ENCODE measurements around the gene LRFN3. TPM values are rescaled to one million over a fixed set of nuclear protein-coding genes. Genes with fewer than 3 reads are reported as not detected.

The LRFN3 gene
- total and polyA plus RNA-seq, 2 donors (not counting 1 experiment from before 2014, with no cell fraction given) = 2.2 to 2.6 TPM

DNA sequence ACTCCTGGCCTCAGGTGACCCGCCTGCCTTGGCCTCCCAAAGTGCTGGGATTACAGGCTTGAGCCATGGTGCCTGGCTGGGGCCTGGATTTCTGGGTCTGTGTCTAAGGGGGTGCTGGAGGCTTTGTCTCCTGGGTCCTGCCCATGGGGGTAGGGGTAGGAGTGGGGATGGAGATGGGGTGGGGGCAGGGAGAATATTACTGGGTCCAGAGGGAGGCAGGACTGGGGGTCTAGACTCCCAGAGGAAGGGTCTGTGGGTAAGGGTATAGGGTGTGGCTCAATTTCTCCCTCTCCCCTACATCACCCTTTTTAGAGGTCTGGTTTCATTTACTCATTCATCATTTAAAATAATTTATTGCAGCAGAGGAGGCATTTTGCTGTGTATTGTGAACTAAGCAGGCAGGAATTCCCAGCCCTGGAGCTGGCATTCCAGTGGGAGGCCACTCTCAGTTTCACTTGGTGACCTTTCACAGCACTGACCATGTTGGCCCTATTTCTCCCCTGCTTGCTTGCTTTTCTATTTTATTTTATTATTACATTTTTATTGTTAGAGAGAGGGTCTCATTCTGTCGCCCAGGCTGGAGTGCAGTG, 35.0 kb upstream of the LRFN3 start:
- TF ChIP-seq EZH2 (IDR thresholded peaks at IDR 0.05; ENCODE audit: low read length, missing control alignments) = no peak
- TF ChIP-seq, protein P1, sequence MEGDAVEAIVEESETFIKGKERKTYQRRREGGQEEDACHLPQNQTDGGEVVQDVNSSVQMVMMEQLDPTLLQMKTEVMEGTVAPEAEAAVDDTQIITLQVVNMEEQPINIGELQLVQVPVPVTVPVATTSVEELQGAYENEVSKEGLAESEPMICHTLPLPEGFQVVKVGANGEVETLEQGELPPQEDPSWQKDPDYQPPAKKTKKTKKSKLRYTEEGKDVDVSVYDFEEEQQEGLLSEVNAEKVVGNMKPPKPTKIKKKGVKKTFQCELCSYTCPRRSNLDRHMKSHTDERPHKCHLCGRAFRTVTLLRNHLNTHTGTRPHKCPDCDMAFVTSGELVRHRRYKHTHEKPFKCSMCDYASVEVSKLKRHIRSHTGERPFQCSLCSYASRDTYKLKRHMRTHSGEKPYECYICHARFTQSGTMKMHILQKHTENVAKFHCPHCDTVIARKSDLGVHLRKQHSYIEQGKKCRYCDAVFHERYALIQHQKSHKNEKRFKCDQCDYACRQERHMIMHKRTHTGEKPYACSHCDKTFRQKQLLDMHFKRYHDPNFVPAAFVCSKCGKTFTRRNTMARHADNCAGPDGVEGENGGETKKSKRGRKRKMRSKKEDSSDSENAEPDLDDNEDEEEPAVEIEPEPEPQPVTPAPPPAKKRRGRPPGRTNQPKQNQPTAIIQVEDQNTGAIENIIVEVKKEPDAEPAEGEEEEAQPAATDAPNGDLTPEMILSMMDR (conservative IDR thresholded peaks at IDR 0.05 in 1 of 2, IDR thresholded peaks at IDR 0.05 in 1 of 2; ENCODE audit: low read depth in 1 of 2, low read length in 2 of 2) = no peak
- Histone ChIP-seq H3K4me1 (ENCODE audit: control insufficient read depth, extremely low read depth, insufficient read depth, low read length) (peaks cover 13% of the 10 kb centered on the region), H3K79me2 (ENCODE audit: control insufficient read depth, insufficient read depth, low read length) (peaks cover 4% of the 10 kb centered on the region), H3K4me2 (ENCODE audit: extremely low read depth, insufficient read depth, low read length) (peak overlapping the region; percentile 45), H4K20me1 (ENCODE audit: control insufficient read depth, extremely low read depth, insufficient read depth, low read length) (no peaks in the 10 kb centered on the region), H3K36me3 (ENCODE audit: control insufficient read depth, insufficient read depth, low read length) (peaks cover 5% of the 10 kb centered on the region), H3K4me3 (replicated peaks in 1 of 4; ENCODE audit: control extremely low read depth in 1 of 4, insufficient read depth in 1 of 4, low read depth in 3 of 4, low read length in 4 of 4) (peak overlapping the region in 2 of 4 experiments; percentile 76 to 85), H3K9ac (ENCODE audit: insufficient read depth, low read length) (no peak overlapping the region), H2AFZ (ENCODE audit: low read length) (no peak overlapping the region), H3K27ac (ENCODE audit: insufficient read depth, low read length) (no peak overlapping the region), H3K27me3 (ENCODE audit: control insufficient read depth, insufficient read depth, low read length) (no peaks in the 10 kb centered on the region), H3K9me3 (ENCODE audit: control insufficient read depth, insufficient read depth, low read depth, low read length) (no peaks in the 10 kb centered on the region)
- DNase-seq (ENCODE audit: low read depth in 2 of 2) = peak in 1 of 2 donors; percentile 65

DNA sequence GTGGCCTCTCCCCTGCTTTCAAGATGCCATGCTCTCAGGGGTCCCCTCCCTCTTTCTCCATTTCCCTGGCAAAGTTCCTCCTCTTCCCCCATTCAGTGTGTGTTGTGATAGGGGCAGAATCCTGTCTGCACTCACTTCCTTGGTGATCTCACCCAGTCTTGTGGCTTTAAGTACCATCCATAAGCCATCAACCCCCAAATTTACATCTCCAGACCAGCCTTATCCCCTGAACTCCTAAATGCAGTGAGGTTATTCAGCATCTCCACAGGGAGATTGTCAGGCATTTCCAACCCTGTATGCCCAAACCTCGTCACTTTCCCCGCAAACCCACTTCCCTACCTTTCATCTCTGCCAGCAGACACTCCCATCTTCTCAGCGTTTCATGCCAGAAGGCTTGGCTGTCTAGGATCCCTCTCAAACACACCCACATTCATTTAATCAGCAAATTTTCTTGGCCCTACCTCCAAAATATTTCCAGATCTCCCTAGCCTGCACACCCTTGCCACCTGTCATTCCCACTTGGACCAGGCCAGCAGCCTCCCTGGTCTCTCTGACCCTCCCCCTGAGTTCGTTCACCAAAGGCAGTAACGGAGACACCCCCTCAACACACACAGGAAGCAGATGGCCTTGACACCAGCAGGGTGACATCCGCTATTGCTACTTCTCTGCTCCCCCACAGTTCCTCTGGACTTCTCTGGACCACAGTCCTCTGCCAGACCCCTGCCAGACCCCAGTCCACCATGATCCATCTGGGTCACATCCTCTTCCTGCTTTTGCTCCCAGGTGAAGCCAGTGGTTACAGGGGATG, 34.1 kb upstream of the LRFN3 start, which contains the start of gene HCST:
Gene HCST, plus strand, starts transcription at position 676 of the 808 bp plus-strand sequence. Its CDS starts 65 bp downstream, at position 741.
- peaks cover 4% of the 10 kb centered on the region for H3K79me2 ChIP-seq (ENCODE audit: control insufficient read depth, insufficient read depth, low read length)
- H3K9ac ChIP-seq (ENCODE audit: insufficient read depth, low read length) = no peak within 1 kb of the TSS
- no peaks in the 10 kb centered on the region for H4K20me1 ChIP-seq (ENCODE audit: control insufficient read depth, extremely low read depth, insufficient read depth, low read length)
- H3K4me3 ChIP-seq (replicated peaks in 1 of 4; ENCODE audit: control extremely low read depth in 1 of 4, insufficient read depth in 1 of 4, low read depth in 3 of 4, low read length in 4 of 4) = peak within 1 kb of the TSS in 3 of 4 experiments; percentile 19 to 27 (median 26)
- peak within 1 kb of the TSS; percentile 45 for H3K27ac ChIP-seq (ENCODE audit: insufficient read depth, low read length)
- H3K36me3 ChIP-seq (ENCODE audit: control insufficient read depth, insufficient read depth, low read length) = peaks cover 3% of the 10 kb centered on the region
- H3K9me3 ChIP-seq (ENCODE audit: control insufficient read depth, insufficient read depth, low read depth, low read length) = no peaks in the 10 kb centered on the region
- peak in 1 of 2 donors; percentile 75 for DNase-seq (ENCODE audit: low read depth in 2 of 2)
- H3K27me3 ChIP-seq (ENCODE audit: control insufficient read depth, insufficient read depth, low read length) = no peaks in the 10 kb centered on the region
- peak within 1 kb of the TSS; percentile 82 for H3K4me2 ChIP-seq (ENCODE audit: extremely low read depth, insufficient read depth, low read length)
- TF ChIP-seq, protein P1 (conservative IDR thresholded peaks at IDR 0.05 in 1 of 2, IDR thresholded peaks at IDR 0.05 in 1 of 2; ENCODE audit: low read depth in 1 of 2, low read length in 2 of 2) = no peak
- no peak for TF ChIP-seq EZH2 (IDR thresholded peaks at IDR 0.05; ENCODE audit: low read length, missing control alignments)
- H3K4me1 ChIP-seq (ENCODE audit: control insufficient read depth, extremely low read depth, insufficient read depth, low read length) = peaks cover 13% of the 10 kb centered on the region
- H2AFZ ChIP-seq (ENCODE audit: low read length) = peak within 1 kb of the TSS; percentile 56

DNA sequence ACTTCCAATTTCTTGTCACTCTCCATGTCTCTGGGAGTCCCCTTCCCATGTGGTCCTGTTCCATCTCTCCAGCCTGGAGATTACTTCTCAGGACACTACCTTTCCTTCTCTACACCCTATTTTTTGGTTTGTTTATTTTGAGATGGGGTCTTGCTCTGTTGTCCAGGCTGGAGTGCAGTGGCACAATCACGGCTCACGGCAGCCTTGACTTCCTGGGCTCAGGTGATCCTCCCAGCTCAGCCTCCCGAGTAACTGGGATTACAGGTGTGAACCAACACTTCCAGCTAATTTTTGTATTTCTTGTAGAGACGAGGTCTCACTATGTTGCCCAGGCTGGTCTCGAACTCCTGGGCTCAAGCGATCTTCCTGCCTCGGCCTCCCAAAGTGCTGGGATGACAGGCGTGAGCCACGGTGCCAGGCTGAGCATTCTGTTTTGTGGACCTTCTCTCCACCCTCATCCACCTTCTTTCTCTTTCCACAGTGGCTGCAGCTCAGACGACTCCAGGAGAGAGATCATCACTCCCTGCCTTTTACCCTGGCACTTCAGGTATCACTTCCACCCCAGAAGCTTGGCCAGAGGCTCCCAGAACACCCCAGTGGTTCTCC, 33.2 kb upstream of the LRFN3 start:
- Histone ChIP-seq H3K27me3 (ENCODE audit: control insufficient read depth, insufficient read depth, low read length) (no peaks in the 10 kb centered on the region), H4K20me1 (ENCODE audit: control insufficient read depth, extremely low read depth, insufficient read depth, low read length) (no peaks in the 10 kb centered on the region), H3K36me3 (ENCODE audit: control insufficient read depth, insufficient read depth, low read length) (no peaks in the 10 kb centered on the region), H2AFZ (ENCODE audit: low read length) (no peak overlapping the region), H3K4me1 (ENCODE audit: control insufficient read depth, extremely low read depth, insufficient read depth, low read length) (peaks cover 13% of the 10 kb centered on the region), H3K9me3 (ENCODE audit: control insufficient read depth, insufficient read depth, low read depth, low read length) (no peaks in the 10 kb centered on the region), H3K4me2 (ENCODE audit: extremely low read depth, insufficient read depth, low read length) (peak overlapping the region; percentile 82), H3K27ac (ENCODE audit: insufficient read depth, low read length) (peak overlapping the region; percentile 45), H3K79me2 (ENCODE audit: control insufficient read depth, insufficient read depth, low read length) (peaks cover 4% of the 10 kb centered on the region), H3K4me3 (replicated peaks in 1 of 4; ENCODE audit: control extremely low read depth in 1 of 4, insufficient read depth in 1 of 4, low read depth in 3 of 4, low read length in 4 of 4) (peak overlapping the region in 2 of 4 experiments; percentile 26 to 27), H3K9ac (ENCODE audit: insufficient read depth, low read length) (no peak overlapping the region)
- no peak for DNase-seq (ENCODE audit: low read depth in 2 of 2)
- TF ChIP-seq EZH2 (IDR thresholded peaks at IDR 0.05; ENCODE audit: low read length, missing control alignments) = no peak
- TF ChIP-seq, protein P1 (conservative IDR thresholded peaks at IDR 0.05 in 1 of 2, IDR thresholded peaks at IDR 0.05 in 1 of 2; ENCODE audit: low read depth in 1 of 2, low read length in 2 of 2) = no peak

All from fibroblast of lung (primary cell).